Heart right ventricle (tissue), 16 donors: ENCODE results near the gene SPOCK2. TPM values are rescaled to one million over a fixed set of nuclear protein-coding genes. Genes with fewer than 3 reads are reported as not detected.

Experiments used
- ATAC-seq, 8 donors: fragments of 200-7000 bp; cut with Tn5 transposase; one replicate each; pipeline ENCODE4 v1.9.1; 2020; ENCODE audit warnings: mild to moderate bottlenecking in 8 of 8, moderate library complexity in 8 of 8, moderate number of reproducible peaks in 1 of 8
- DNase-seq, 2 donors: peaks; one replicate each; pipeline ENCODE4 v3.0.0-alpha.2; 2020
- H3K27ac ChIP-seq, 10 donors: fragments of 200-600 bp; sonication (generic) in 2 of 10; one replicate each; pipeline versions ENCODE4 v1.5.0 to v1.8.0; 2020 to 2022; ENCODE audit warnings: mild to moderate bottlenecking in 3 of 10
- H3K27me3 ChIP-seq, 7 donors: fragments of 200-600 bp; one replicate each; pipeline ENCODE4 v1.8.0; 2021 to 2022; ENCODE audit warnings: mild to moderate bottlenecking in 2 of 7
- H3K36me3 ChIP-seq, 9 donors: fragments of 200-600 bp; sonication (generic) in 1 of 9; one replicate each; pipeline versions ENCODE4 v1.5.0 to v1.8.0; 2020 to 2022; ENCODE audit warnings: mild to moderate bottlenecking in 2 of 9
- H3K4me1 ChIP-seq, 9 donors: fragments of 200-600 bp; sonication (generic) in 1 of 9; one replicate each; pipeline versions ENCODE4 v1.5.0 to v1.8.0; 2020 to 2022; ENCODE audit warnings: mild to moderate bottlenecking in 4 of 9
- H3K4me3 ChIP-seq, 10 donors: fragments of 200-600 bp; sonication (generic) in 2 of 10; one replicate each; pipeline versions ENCODE4 v1.5.0 to v1.8.0; 2020 to 2022; ENCODE audit warnings: mild to moderate bottlenecking in 7 of 10, moderate library complexity in 2 of 10
- H3K9me3 ChIP-seq, 11 donors: fragments of 200-600 bp in 10 of 11; sonication (generic) in 2 of 11; one replicate each; pipeline versions ENCODE4 v1.5.0 to v1.8.0; 2013 to 2022; ENCODE audit warnings: mild to moderate bottlenecking in 2 of 11, control low read depth in 1 of 11, moderate library complexity in 1 of 11
- CTCF ChIP-seq, 9 donors: fragments of 200-600 bp; sonication (generic) in 2 of 9; IDR thresholded peaks; one replicate each; pipeline versions ENCODE4 v1.5.0 to v1.8.0; 2021 to 2022; ENCODE audit warnings: antibody characterized with exemption in 9 of 9, mild to moderate bottlenecking in 5 of 9, moderate library complexity in 1 of 9
- WGBS, 2 donors: extraction: QIAGEN DNeasy Blood & Tissue Kit; methylation state at CpG; one replicate each; pipeline ENCODE4 v1.1.7; 2013; ENCODE audit warnings: inconsistent platforms in 1 of 2; 5-methylcytosine and 5-hydroxymethylcytosine counted together
- intact Hi-C, 10 donors: fragments of 100-400 bp; cut with DNase I; formaldehyde crosslinking; loops; one replicate each; pipeline versions ENCODE4 v1.11.1 to v1.14.2; 2022
- polyA plus RNA-seq, 2 donors: library from polyadenylated mRNA; stranded (reverse); fragments of 200-250 nt; gene quantifications; one replicate each; pipeline ENCODE4 v1.2.3, GENCODE V29; 2013
- total RNA-seq, 10 donors: library from RNA; stranded (reverse); fragmentation: NEBNext Ultra II Directional in 3 of 10; extraction: Animal tissue kit (Norgen Biotek cat#: 25700) in 3 of 10; gene quantifications; one replicate each; pipeline versions ENCODE4 v1.2.1 to v1.2.4, GENCODE V29; 2021 to 2023
- donor health status: Arrhythmogenic right ventricular cardiomyopathy.
- donor health status: ischemic (EF 13 %, LVEDD 7.1; RV severe dilation, severe dysfunction).
- donor health status: healthy with polysubstance abuse.
- donor health status: DM: no; HTN: yes; CAD: no.
- donor health status: DM: no; HTN: no; CAD: no.
- donor health status: ischemic (EF 25% LVEDD 6.9; RV normal size, moderate dysfunction).
- donor health status: ischemic (EF 25% LVEDD 5.7; RV mildly dilated, moderate dysfunction).
- donor health status: healthy.
- donor health status: DM: yes; HTN: yes; CAD: no.
- donor health status: Ischemic cardiomyopathy.
- donor health status: ischemic (EF 35%, LVEDD 5.7; RV mildly dilated, moderate dysfunction).
- donor health status: nonischemic (EF 11% LVEDD 7.7; RV severe dilation, severe dysfunction).
- donor health status: DM: yes; HTN: yes; CAD: no.
- donor health status: PGD.
- donor health status: ischemic (EF 29% LVEDD 5.4; RV normal size, mild dysfunction).
- donor health status: nonischemic (EF 23%, LVEDD 6.1; RV moderate dilation, normal function).

SPOCK2 gene
- total and polyA plus RNA-seq, 12 donors, result 3.5 to 13.4 (median 6.9) TPM

GRCh38 chr10:72123616-72124015, 35.3 kb upstream of the SPOCK2 start:
- Histone ChIP-seq H3K4me3 (no peak overlapping the region), H3K4me1 (peaks cover 0 to 25% (median 6%) of the 10 kb centered on the region in 9 donors), H3K36me3 (peaks cover 0 to 39% (median 0%) of the 10 kb centered on the region in 9 donors), H3K27ac (peak overlapping the region in 1 of 10 donors; percentile 56), H3K9me3 (no peaks in the 10 kb centered on the region), H3K27me3 (no peaks in the 10 kb centered on the region)
- WGBS, 2 donors, result 74 to 83% methylated on average over 4 of the region's 4 CpGs
- DNase-seq, result no peak
- intact Hi-C loops, result loop anchor here in 1 of 10 donors (10.0 kb wide), 1 partner anchor 91 kb away; the partner anchor contains the start of genes ANAPC16 and ASCC1
- no peak for TF ChIP-seq CTCF (IDR thresholded peaks at IDR 0.05)
- no peak for ATAC-seq

- Histone ChIP-seq H3K4me3 (no peak overlapping the region), H3K27ac (no peak overlapping the region), H3K9me3 (no peaks in the 10 kb centered on the region), H3K27me3 (no peaks in the 10 kb centered on the region), H3K36me3 (peaks cover 0 to 33% (median 0%) of the 10 kb centered on the region in 9 donors), H3K4me1 (peaks cover 0 to 25% (median 6%) of the 10 kb centered on the region in 9 donors)
- WGBS, 2 donors, result 96 to 97% methylated on average over 4 of the region's 4 CpGs
- no peak for TF ChIP-seq CTCF (IDR thresholded peaks at IDR 0.05)
- DNase-seq (no peak), ATAC-seq (no peak)
- intact Hi-C loops, result loop anchor here in 1 of 10 donors (10.0 kb wide), 1 partner anchor 93 kb away; the partner anchor contains the start of genes ANAPC16 and ASCC1
Measured at GRCh38 chr10:72122221-72122620, 33.9 kb upstream of the SPOCK2 start.

GRCh38 chr10:72121389-72121788, 33.0 kb upstream of the SPOCK2 start:
- Histone ChIP-seq H3K9me3 (peaks cover 0 to 7% (median 0%) of the 10 kb centered on the region in 11 donors), H3K27me3 (no peaks in the 10 kb centered on the region), H3K27ac (no peak overlapping the region), H3K4me1 (peaks cover 0 to 25% (median 6%) of the 10 kb centered on the region in 9 donors), H3K36me3 (peaks cover 0 to 25% (median 0%) of the 10 kb centered on the region in 9 donors), H3K4me3 (no peak overlapping the region)
- ATAC-seq (no peak), DNase-seq (no peak)
- intact Hi-C loops, result loop anchor here in 1 of 10 donors (10.0 kb wide), 1 partner anchor 93 kb away; the partner anchor contains the start of genes ANAPC16 and ASCC1
- TF ChIP-seq CTCF (IDR thresholded peaks at IDR 0.05), result no peak
- 98 to 100% methylated on average over 1 of the region's 1 CpG for WGBS, 2 donors

- DNase-seq (no peak), ATAC-seq (no peak)
- Histone ChIP-seq H3K4me1 (peaks cover 0 to 13% (median 6%) of the 10 kb centered on the region in 9 donors), H3K4me3 (no peak overlapping the region), H3K36me3 (peaks cover 0 to 17% (median 0%) of the 10 kb centered on the region in 9 donors), H3K9me3 (peaks cover 0 to 10% (median 0%) of the 10 kb centered on the region in 11 donors), H3K27ac (no peak overlapping the region), H3K27me3 (no peaks in the 10 kb centered on the region)
- intact Hi-C loops, result loop anchor here in 1 of 10 donors (10.0 kb wide), 1 partner anchor 108 kb away; no protein-coding TSS in a partner anchor
- TF ChIP-seq CTCF (IDR thresholded peaks at IDR 0.05), result no peak
- WGBS, 2 donors, result 98 to 100% methylated on average over 2 of the region's 2 CpGs
Measured at GRCh38 chr10:72116372-72116771, 28.0 kb upstream of the SPOCK2 start.
